Measurements from ENCODE around the gene DNAI2.

Gene DNAI2

DNA sequence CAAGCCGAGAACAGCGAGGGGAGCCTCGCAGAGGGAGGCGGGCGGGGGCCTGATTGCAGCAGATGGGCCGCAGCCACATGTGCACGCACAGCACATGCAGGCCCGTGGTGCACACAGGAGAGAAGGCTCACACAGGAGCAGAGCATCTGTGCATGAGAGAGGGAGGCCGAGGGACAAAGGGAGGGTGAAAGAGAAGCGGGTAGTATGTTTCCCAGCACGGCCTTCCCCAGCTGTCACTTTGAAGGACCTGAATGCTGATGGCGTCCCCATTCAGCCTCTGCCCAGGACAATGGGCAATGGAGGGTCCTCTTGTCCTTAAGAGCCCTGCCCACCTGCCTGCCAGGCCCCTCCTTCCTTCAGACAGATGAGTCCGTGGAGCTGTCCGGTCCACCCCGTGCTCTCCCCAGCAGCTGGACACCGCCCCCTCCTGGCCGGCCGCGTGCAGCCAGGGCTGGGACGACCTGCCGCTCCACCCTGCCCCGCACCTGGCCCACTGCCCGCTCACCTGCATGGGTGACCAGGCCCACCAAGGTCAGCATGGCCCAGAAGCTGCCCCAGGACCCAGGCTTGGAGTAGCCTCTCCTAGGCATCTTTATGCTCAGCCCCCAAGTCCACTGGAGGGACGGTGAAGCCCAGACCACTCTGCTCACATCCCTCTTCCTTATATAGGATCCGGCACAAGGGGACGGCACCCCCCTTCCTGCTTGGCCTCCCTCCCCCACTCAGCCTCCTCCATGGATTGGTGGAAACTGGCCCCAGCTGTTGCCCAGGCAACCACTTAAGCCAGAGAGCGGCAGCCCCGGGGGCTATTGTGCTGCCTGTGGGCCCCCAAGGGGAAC lies 87.4 kb downstream of the DNAI2 start, which contains the start of gene BTBD17:
Gene BTBD17 (minus strand): TSS at position 639 of the 839 bp plus-strand sequence. CDS start 49 bp downstream, at position 590.
- no peak for DNase-seq (ENCODE audit: insufficient read length)
- no peak for FAIRE-seq
- TF ChIP-seq TAF1 (IDR thresholded peaks at IDR 0.05; ENCODE audit: borderline replicate concordance, low read depth, low read length): no peak
- no peak for TF ChIP-seq POLR2A (IDR thresholded peaks at IDR 0.05; ENCODE audit: low read depth, low read length)
- no peak for TF ChIP-seq POLR2AphosphoS5 (IDR thresholded peaks at IDR 0.05; ENCODE audit: low read depth, low read length)

DNA sequence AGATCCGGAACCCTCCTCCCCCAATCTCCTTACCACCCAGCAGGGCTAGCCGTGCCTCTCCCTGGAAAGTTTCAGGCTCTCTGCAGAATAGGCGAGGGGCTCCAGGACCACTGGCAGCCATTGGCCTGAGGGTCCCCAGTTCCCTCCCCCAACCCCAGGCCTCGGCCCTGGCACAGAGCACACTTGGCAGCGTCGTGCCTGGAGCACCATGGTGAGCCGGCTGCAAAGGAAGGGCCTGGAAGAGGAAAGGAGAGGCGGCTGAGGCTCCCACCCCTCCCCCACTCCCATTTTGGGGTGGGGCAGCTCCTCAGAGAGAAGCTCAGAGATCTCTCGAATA lies 88.0 kb downstream of the DNAI2 start:
- DNase-seq (ENCODE audit: insufficient read length): no peak
- FAIRE-seq: no peak
- no peak for TF ChIP-seq POLR2A (IDR thresholded peaks at IDR 0.05; ENCODE audit: low read depth, low read length)
- TF ChIP-seq TAF1 (IDR thresholded peaks at IDR 0.05; ENCODE audit: borderline replicate concordance, low read depth, low read length): no peak
- no peak for TF ChIP-seq POLR2AphosphoS5 (IDR thresholded peaks at IDR 0.05; ENCODE audit: low read depth, low read length)

DNA sequence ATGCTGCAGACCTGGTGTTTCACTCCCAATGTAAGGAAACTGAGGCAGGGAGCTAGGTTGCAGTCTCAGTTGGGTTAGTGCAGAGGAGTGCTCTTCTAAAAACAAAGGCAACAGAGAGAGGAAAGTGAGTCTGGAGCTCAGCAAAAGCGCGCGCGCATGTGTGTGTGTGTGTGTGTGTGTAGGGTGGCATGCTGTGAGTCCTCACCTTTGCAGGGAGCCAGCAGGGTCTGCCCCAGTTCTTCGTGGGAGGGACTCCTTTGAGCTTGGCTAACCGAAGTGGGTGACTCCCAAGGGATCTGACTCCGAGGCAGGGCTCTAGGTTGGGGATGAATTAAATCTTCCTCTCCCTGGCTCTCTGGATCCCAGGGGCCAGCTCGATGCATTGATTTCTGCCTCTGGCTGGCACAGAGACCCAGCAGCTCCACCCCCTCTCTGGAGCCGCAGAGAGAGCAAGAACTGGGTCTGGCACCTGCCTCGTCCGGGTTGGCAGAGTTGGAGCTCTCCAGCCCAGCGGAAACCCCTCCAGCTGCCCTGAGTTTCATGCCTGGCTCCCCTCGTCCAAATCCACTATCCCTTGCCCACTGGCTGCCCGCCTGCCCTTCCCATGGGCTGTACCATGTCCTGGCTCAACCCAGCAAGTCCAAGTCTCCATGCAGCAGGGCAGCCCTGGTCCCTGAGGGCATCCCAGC lies 88.9 kb downstream of the DNAI2 start:
- no peak for DNase-seq (ENCODE audit: insufficient read length)
- no peak for FAIRE-seq
- TF ChIP-seq POLR2A (IDR thresholded peaks at IDR 0.05; ENCODE audit: low read depth, low read length): no peak
- TF ChIP-seq TAF1 (IDR thresholded peaks at IDR 0.05; ENCODE audit: borderline replicate concordance, low read depth, low read length): no peak
- no peak for TF ChIP-seq POLR2AphosphoS5 (IDR thresholded peaks at IDR 0.05; ENCODE audit: low read depth, low read length)
